H1 (cell line): ENCODE results near the gene CREB3L4. TPM values are rescaled to one million over a fixed set of nuclear protein-coding genes. Genes with fewer than 3 reads are reported as not detected.

Source experiments
- CTCF ChIA-PET: fragments of 300-600 bp; sonication (Branson Sonifier 250); formaldehyde crosslinking; loops from one replicate; lab custom pipeline; 2021; ENCODE audit not compliant: partially characterized antibody; lab: Charles Lee
- POLR2A ChIA-PET: fragments of 300-600 bp; sonication (Branson Sonifier 250); formaldehyde crosslinking; loops from one replicate; lab custom pipeline; 2021; ENCODE audit warnings: inconsistent platforms; ENCODE audit not compliant: partially characterized antibody; lab: Charles Lee
- DNase-seq, 2 experiments: peaks; one replicate each; pipeline versions ENCODE4 v3.0.0 to v3.0.0-alpha.2; 2010 to 2022; ENCODE audit warnings: low spot score in 2 of 2, low read depth in 1 of 2, mixed read lengths in 1 of 2
- FAIRE-seq: peaks from 2 replicates; lab custom pipeline; 2011; peaks lifted over from hg19 to GRCh38; lab: Jason Lieb, UNC
- H2AFZ ChIP-seq: 2 replicates; pipeline ENCODE4 v1.8.1; 2012; ENCODE audit warnings: low read length, inconsistent platforms
- H2AK5ac ChIP-seq: 2 replicates; pipeline ENCODE4 v1.6.1; 2013; ENCODE audit warnings: low read depth, low read length
- H2BK120ac ChIP-seq: replicated peaks from 2 replicates; pipeline ENCODE3; 2013; ENCODE audit warnings: low read depth, low read length, inconsistent platforms
- H2BK12ac ChIP-seq: 2 replicates; pipeline ENCODE4 v1.6.1; 2013; ENCODE audit warnings: low read depth, low read length
- H2BK15ac ChIP-seq: 2 replicates; pipeline ENCODE4 v1.6.1; 2013; ENCODE audit warnings: low read length
- H2BK20ac ChIP-seq: 2 replicates; pipeline ENCODE4 v1.6.1; 2013; ENCODE audit warnings: low read length
- H2BK5ac ChIP-seq: 2 replicates; pipeline ENCODE4 v1.6.1; 2013; ENCODE audit warnings: low read depth, low read length
- H3K14ac ChIP-seq: 2 replicates; pipeline ENCODE4 v1.6.1; 2013; ENCODE audit warnings: inconsistent platforms; ENCODE audit not compliant: insufficient read length
- H3K18ac ChIP-seq: 2 replicates; pipeline ENCODE4 v1.6.1; 2013; ENCODE audit warnings: low read length; ENCODE audit errors: extremely low read depth
- H3K23ac ChIP-seq: 2 replicates; pipeline ENCODE4 v1.6.1; 2013; ENCODE audit warnings: inconsistent platforms; ENCODE audit not compliant: insufficient read length
- H3K23me2 ChIP-seq: 2 replicates; pipeline ENCODE4 v1.6.1; 2013; ENCODE audit warnings: low read depth, low read length
- H3K27ac ChIP-seq: 2 replicates; pipeline ENCODE4 v1.6.1; 2011; ENCODE audit warnings: low read depth, low read length, inconsistent platforms
- H3K27me3 ChIP-seq, 4 experiments: replicated peaks in 1 of 4; 1 replicate in 1 of 4; 2 replicates in 3 of 4; pipeline versions ENCODE4 v1.6.1 to v1.8.1; 2011 to 2013; ENCODE audit warnings: low read length in 3 of 4, mild to moderate bottlenecking in 3 of 4, inconsistent platforms in 2 of 4, mixed read lengths in 2 of 4, moderate library complexity in 1 of 4; ENCODE audit not compliant: control insufficient read depth in 3 of 4, insufficient read depth in 3 of 4; ENCODE audit errors: extremely low read depth in 1 of 4
- H3K36me3 ChIP-seq, 4 experiments: 2 replicates each; pipeline versions ENCODE4 v1.6.1 to v1.8.1; 2011 to 2013; ENCODE audit warnings: mild to moderate bottlenecking in 4 of 4, low read length in 3 of 4, moderate library complexity in 2 of 4, control low read depth in 1 of 4, inconsistent platforms in 1 of 4; ENCODE audit not compliant: insufficient read depth in 4 of 4, control insufficient read depth in 2 of 4
- H3K4ac ChIP-seq: replicated peaks from 2 replicates; pipeline ENCODE3; 2013; ENCODE audit warnings: low read length, low read depth, mixed read lengths, inconsistent platforms; ENCODE audit not compliant: insufficient read length
- H3K4me1 ChIP-seq, 4 experiments: replicated peaks in 1 of 4; 1 replicate in 1 of 4; 2 replicates in 3 of 4; pipeline versions ENCODE4 v1.6.1 to v1.8.1; 2011 to 2013; ENCODE audit warnings: low read length in 3 of 4, inconsistent platforms in 2 of 4, mixed read lengths in 1 of 4; ENCODE audit not compliant: insufficient read depth in 4 of 4, control insufficient read depth in 3 of 4
- H3K4me2 ChIP-seq, 2 experiments: 2 replicates each; pipeline versions ENCODE4 v1.6.1 to v1.8.1; 2011 to 2013; ENCODE audit warnings: low read depth in 2 of 2, low read length in 2 of 2, control low read depth in 1 of 2, inconsistent platforms in 1 of 2, mild to moderate bottlenecking in 1 of 2; ENCODE audit not compliant: insufficient read depth in 1 of 2
- H3K4me3 ChIP-seq, 4 experiments: fragments of 200-600, 300-600 bp in 1 of 4; sonication (generic), shearing (Covaris generic), sonication (Bioruptor Twin) in 1 of 4; 2 replicates each; pipeline versions ENCODE4 v1.5.1 to v1.8.1; 2011 to 2016; ENCODE audit warnings: low read length in 4 of 4, low read depth in 3 of 4, control low read depth in 2 of 4, inconsistent platforms in 2 of 4, mild to moderate bottlenecking in 2 of 4, mixed read lengths in 1 of 4, moderate library complexity in 1 of 4; ENCODE audit not compliant: insufficient read depth in 2 of 4; ENCODE audit errors: extremely low read depth in 1 of 4
- H3K56ac ChIP-seq: replicated peaks from 2 replicates; pipeline ENCODE3; 2013; ENCODE audit warnings: low read depth, mild to moderate bottlenecking, mixed read lengths, low read length, inconsistent platforms; ENCODE audit not compliant: insufficient read length
- H3K79me1 ChIP-seq: 2 replicates; pipeline ENCODE4 v1.6.1; 2013; ENCODE audit warnings: low read depth, low read length, control low read depth
- H3K79me2 ChIP-seq, 2 experiments: 2 replicates each; pipeline versions ENCODE4 v1.6.1 to v1.8.1; 2012 to 2013; ENCODE audit warnings: low read length in 2 of 2, mild to moderate bottlenecking in 2 of 2, inconsistent platforms in 1 of 2; ENCODE audit not compliant: insufficient read depth in 2 of 2, control insufficient read depth in 1 of 2
- H3K9ac ChIP-seq, 4 experiments: replicated peaks in 1 of 4; 1 replicate in 1 of 4; 2 replicates in 3 of 4; pipeline versions ENCODE4 v1.6.1 to v1.8.1; 2011 to 2013; ENCODE audit warnings: low read depth in 3 of 4, low read length in 3 of 4, control low read depth in 2 of 4, mild to moderate bottlenecking in 2 of 4, moderate library complexity in 2 of 4, inconsistent platforms in 1 of 4; ENCODE audit errors: extremely low read depth in 1 of 4
- H3K9me3 ChIP-seq, 2 experiments: 2 replicates each; pipeline versions ENCODE4 v1.6.1 to v1.8.1; 2012 to 2013; ENCODE audit warnings: mild to moderate bottlenecking in 2 of 2, moderate library complexity in 2 of 2, control low read depth in 1 of 2, inconsistent platforms in 1 of 2, low read depth in 1 of 2, low read length in 1 of 2, mixed read lengths in 1 of 2; ENCODE audit not compliant: insufficient read depth in 2 of 2
- H4K20me1 ChIP-seq, 2 experiments: replicated peaks in 1 of 2; 2 replicates each; pipeline versions ENCODE3 to v1.8.1; 2011 to 2013; ENCODE audit warnings: inconsistent platforms in 2 of 2, low read length in 2 of 2, mild to moderate bottlenecking in 1 of 2; ENCODE audit not compliant: insufficient read depth in 2 of 2, control insufficient read depth in 1 of 2
- H4K5ac ChIP-seq: 2 replicates; pipeline ENCODE4 v1.6.1; 2013; ENCODE audit warnings: low read length, low read depth, mixed read lengths, inconsistent platforms; ENCODE audit not compliant: insufficient read length
- H4K8ac ChIP-seq: 2 replicates; pipeline ENCODE4 v1.8.0; 2013; ENCODE audit warnings: mild to moderate bottlenecking, moderate library complexity, low read length, inconsistent platforms; ENCODE audit not compliant: insufficient read depth; ENCODE audit errors: extremely low read depth
- H4K91ac ChIP-seq: replicated peaks from 2 replicates; pipeline ENCODE3; 2013; ENCODE audit warnings: low read length, mixed read lengths, inconsistent platforms; ENCODE audit not compliant: insufficient read length
- EZH2 ChIP-seq: fragments of 200-600 bp; sonication (generic); IDR thresholded peaks from 2 replicates; pipeline ENCODE4 v1.7.1; 2012; ENCODE audit warnings: low read depth, mild to moderate bottlenecking, moderate library complexity, low read length, inconsistent platforms; ENCODE audit not compliant: severe bottlenecking
- KDM4A ChIP-seq: IDR thresholded peaks from one replicate; pipeline ENCODE4 v1.7.1; 2012; ENCODE audit warnings: low read depth, mild to moderate bottlenecking, moderate library complexity, low read length, inconsistent platforms; ENCODE audit not compliant: severe bottlenecking
- SAP30 ChIP-seq: fragments of 300-600 bp; sonication (generic); IDR thresholded peaks from 2 replicates; pipeline ENCODE4 v1.7.1; 2012; ENCODE audit warnings: low read length, moderate library complexity, mild to moderate bottlenecking, inconsistent platforms; ENCODE audit not compliant: insufficient read depth, insufficient replicate concordance
- SP2 ChIP-seq: IDR thresholded peaks from 2 replicates; pipeline ENCODE4 v1.6.1; 2012; ENCODE audit warnings: mild to moderate bottlenecking, low read length, inconsistent platforms
- WGBS, 2 experiments: shearing (Covaris generic) in 1 of 2; methylation state at CpG; one replicate each; pipeline versions ENCODE4 v1.1.6 to v1.1.7; 2013 to 2015; ENCODE audit warnings: low lambda C conversion rate in 2 of 2, mixed read lengths in 2 of 2, inconsistent platforms in 1 of 2, low coverage in 1 of 2, missing lambda C conversion rate in 1 of 2; ENCODE audit not compliant: insufficient replicate concordance in 2 of 2, insufficient coverage in 1 of 2, insufficient read length in 1 of 2; ENCODE audit errors: extremely low coverage in 1 of 2, missing lambda C conversion rate in 1 of 2; 5-methylcytosine and 5-hydroxymethylcytosine counted together
- polyA plus RNA-seq, 7 experiments: library from polyadenylated mRNA; depleted of rRNA in 3 of 7; stranded (reverse) in 5 of 7; unstranded in 2 of 7; fragments of >200 nt in 5 of 7; fragments of 200-250 nt in 2 of 7; gene quantifications; 1 replicate in 5 of 7; 2 replicates in 1 of 7; 4 replicates in 1 of 7; pipeline versions ENCODE4 v1.2.1 to v1.2.3, GENCODE V29; 2011 to 2013; ENCODE audit warnings: missing spikeins in 2 of 7, mixed read lengths in 2 of 7
- total RNA-seq: library from RNA; stranded (reverse); fragmentation: NEBNext Ultra II Directional; extraction: Animal tissue kit (Norgen Biotek cat#: 25700); gene quantifications from 2 replicates; pipeline ENCODE4 v1.2.1, GENCODE V29; 2021

The CREB3L4 gene
- total and polyA plus RNA-seq, 2 of the 8 experiments (the other 6 are each of a cell fraction or from before 2014, with no cell fraction given), result 34.4 to 54.0 TPM

- H3K4ac ChIP-seq, result no peak overlapping the region
- WGBS, 2 experiments, result 96% methylated on average over 10 of the region's 10 CpGs; no CpG with 5 or more reads in 1 of the 2 experiments
- H3K36me3 ChIP-seq, result peaks cover 8 to 26% (median 21%) of the 10 kb centered on the region in 4 experiments
- no peak overlapping the region for H3K14ac ChIP-seq
- no peak overlapping the region for H3K4me2 ChIP-seq
- H3K4me1 ChIP-seq, result peaks cover 0 to 8% (median 2%) of the 10 kb centered on the region in 4 experiments; a peak in 4 of 7 replicates
- H3K4me3 ChIP-seq, result no peak overlapping the region
- no peak overlapping the region for H3K23ac ChIP-seq
- H2AK5ac ChIP-seq, result no peak overlapping the region
- H3K9me3 ChIP-seq, result no peaks in the 10 kb centered on the region
- no peak overlapping the region for H4K5ac ChIP-seq
- no peak overlapping the region for H3K27ac ChIP-seq
- H3K56ac ChIP-seq, result no peak overlapping the region
- no peak overlapping the region for H2BK12ac ChIP-seq
- no peak overlapping the region for H3K9ac ChIP-seq
- no peak overlapping the region for H2BK5ac ChIP-seq
- H2AFZ ChIP-seq, result no peak overlapping the region
- H2BK20ac ChIP-seq, result no peak overlapping the region
- H4K91ac ChIP-seq, result no peak overlapping the region
- no peak overlapping the region for H2BK15ac ChIP-seq
- CTCF ChIA-PET, result interaction anchor here (5.2 to 6.4 kb wide), 2 partner anchors 10 to 31 kb away, joined by 31 read pairs; partner anchors contain the start of genes DENND4B and RAB13
- peaks cover 21 to 46% of the 10 kb centered on the region in 2 experiments for H3K79me2 ChIP-seq
- peaks cover 10% of the 10 kb centered on the region for H3K23me2 ChIP-seq
- H3K18ac ChIP-seq, result no peak overlapping the region
- DNase-seq (no peak), FAIRE-seq (no peak)
- no peaks in the 10 kb centered on the region for H3K27me3 ChIP-seq
- no peak overlapping the region for H2BK120ac ChIP-seq
- H4K20me1 ChIP-seq, result peaks cover 9 to 18% of the 10 kb centered on the region in 2 experiments
- POLR2A ChIA-PET, result interaction anchor here (1.0 to 8.8 kb wide), 8 partner anchors 9 to 38 kb away, joined by 3 to 156 read pairs (median 6); partner anchors contain the start of genes CREB3L4, DENND4B, JTB and RPS27
- H3K79me1 ChIP-seq, result peaks cover 24% of the 10 kb centered on the region
- no peak overlapping the region; the same call in 1 of the 2 replicates for H4K8ac ChIP-seq
- TF ChIP-seq SP2, result no peak
- no peak for TF ChIP-seq SAP30
- TF ChIP-seq EZH2, result no peak
- TF ChIP-seq KDM4A, result no peak
Observed at GRCh38 chr1:153954826-153955225, 12.9 kb upstream of the CREB3L4 start.
